Activated CD4-positive, alpha-beta T cell treated with anti-CD3 and anti-CD28 coated beads, Interleukin-2, amount 50 U/mL, for 1 hour (primary cell): ENCODE results near the gene CELA2B.

Experiments
- DNase-seq: peaks from one replicate; pipeline ENCODE4 v3.0.0-alpha.2; 2020

Gene CELA2B

GRCh38 chr1:15531003-15531402, 55.1 kb downstream of the CELA2B start:
- DNase-seq, result no peak

- DNase-seq, result no peak
Observed at GRCh38 chr1:15531682-15532081, 55.8 kb downstream of the CELA2B start.

DNA sequence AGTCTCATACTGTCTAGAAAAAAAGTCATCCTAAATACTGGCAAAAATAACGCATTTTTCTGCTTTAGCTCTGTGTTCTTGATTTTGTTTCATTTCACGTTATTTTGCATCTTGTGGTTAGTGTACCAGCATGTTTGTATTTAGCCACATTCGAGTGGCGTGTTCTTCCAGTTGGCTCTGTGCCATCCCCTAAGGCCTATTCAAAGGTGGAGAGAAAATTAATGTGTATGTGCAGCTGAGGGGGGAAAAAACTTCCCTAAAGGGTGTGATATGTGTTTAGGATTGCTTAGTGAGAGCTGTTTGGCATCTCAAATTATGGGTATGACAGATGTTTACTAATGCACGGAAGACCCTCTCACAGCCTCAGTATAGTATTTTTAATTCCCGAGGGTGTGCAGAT, 62.9 kb downstream of the CELA2B start:
- no peak for DNase-seq

DNA sequence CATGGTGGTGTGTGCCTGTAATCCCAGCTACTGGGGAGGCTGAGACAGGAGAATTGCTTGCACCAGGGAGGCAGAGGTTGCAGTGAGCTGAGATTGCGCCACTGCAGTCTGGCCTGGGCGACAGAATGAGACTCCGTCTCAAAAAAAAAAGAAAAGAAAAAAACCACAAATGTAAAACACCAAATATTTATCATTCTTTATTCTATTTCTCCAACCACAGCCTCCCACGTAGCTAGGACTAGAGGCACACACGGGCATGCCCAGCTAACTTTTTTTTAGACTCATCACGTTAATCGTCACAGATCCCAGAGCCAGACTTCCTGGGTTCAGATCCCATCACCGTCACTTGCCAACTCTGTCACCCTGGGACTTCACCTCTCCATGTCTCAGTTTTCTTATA, 64.3 kb downstream of the CELA2B start:
- no peak for DNase-seq
